Stimulated activated CD4-positive, alpha-beta T cell treated with anti-CD3 and anti-CD28 coated beads, Interleukin-2, amount 100 ng/mL, for 48 hours (primary cell): ENCODE results near the gene PSMD9.
A peak's percentile ranks its signal among the peaks of the same experiment; 100 is the strongest.
"Not testable (repeated sequence)": the region's sequence is repeated elsewhere in the genome, so short reads cannot be mapped to it uniquely, and the experiment has no call there.

Experiments
- DNase-seq, 2 donors: peaks; one replicate each; pipeline ENCODE4 v3.0.0-alpha.2; 2020

Gene PSMD9

GRCh38 chr12:121888478-121889273 is at the start of gene PSMD9:
PSMD9 (plus strand) TSS chr12:121888790; CDS start chr12:121888857, 67 bp downstream.
- peak; percentile 99 for DNase-seq

- peak; percentile 100 for DNase-seq
These were observed 49.2 kb upstream of the PSMD9 start for GRCh38 chr12:121839106-121839992.

- no peak for DNase-seq
These were observed 48.4 kb upstream of the PSMD9 start for GRCh38 chr12:121839993-121840761.

GRCh38 chr12:121843236-121843982 is 45.2 kb upstream of the PSMD9 start:
- no peak for DNase-seq

GRCh38 chr12:121845701-121846100 is 42.9 kb upstream of the PSMD9 start:
- no peak for DNase-seq

GRCh38 chr12:121849211-121849610 is 39.4 kb upstream of the PSMD9 start:
- DNase-seq = no peak

- no peak for DNase-seq
These were observed 38.9 kb upstream of the PSMD9 start for GRCh38 chr12:121849665-121850064.

- DNase-seq = not testable (repeated sequence)
These were observed 36.2 kb upstream of the PSMD9 start for GRCh38 chr12:121852392-121852791.

GRCh38 chr12:121857322-121858246 is 31.0 kb upstream of the PSMD9 start:
- DNase-seq = no peak

GRCh38 chr12:121858318-121858661 is 30.3 kb upstream of the PSMD9 start:
- DNase-seq = no peak

- DNase-seq = no peak
These were observed 29.7 kb upstream of the PSMD9 start, which contains the start of gene HPD for GRCh38 chr12:121858662-121859572. HPD (minus strand) TSS chr12:121858859; CDS start chr12:121858823, 36 bp downstream.

- no peak for DNase-seq
These were observed 28.3 kb upstream of the PSMD9 start for GRCh38 chr12:121860257-121860656.

- not testable (repeated sequence) for DNase-seq
These were observed 27.9 kb upstream of the PSMD9 start for GRCh38 chr12:121860699-121861098.

GRCh38 chr12:121861636-121862254 is 26.8 kb upstream of the PSMD9 start:
- no peak for DNase-seq

- no peak for DNase-seq
These were observed 22.3 kb upstream of the PSMD9 start for GRCh38 chr12:121866331-121866730.

- DNase-seq = not testable (repeated sequence)
These were observed 19.4 kb upstream of the PSMD9 start for GRCh38 chr12:121869229-121869628.

- no peak for DNase-seq
These were observed 17.1 kb upstream of the PSMD9 start for GRCh38 chr12:121871467-121871866.

GRCh38 chr12:121872546-121873215 is 15.9 kb upstream of the PSMD9 start:
- DNase-seq = no peak

GRCh38 chr12:121873216-121873569 is 15.4 kb upstream of the PSMD9 start:
- no peak for DNase-seq
